Neural crest cell (in vitro differentiated cells): ENCODE measurements around the gene RAX. TPM values are rescaled to one million over a fixed set of nuclear protein-coding genes. Genes with fewer than 3 reads are reported as not detected.

Experiments used
- DNase-seq: peaks from one replicate; pipeline ENCODE4 v3.0.0; 2021; ENCODE audit warnings: low read depth, mixed read lengths, low spot score
- H3K27ac Mint-ChIP-seq: one replicate; pipeline ENCODE4 v1.8.0; 2021; ENCODE audit warnings: mild to moderate bottlenecking, mixed read lengths; ENCODE audit not compliant: unreplicated experiment
- H3K27me3 Mint-ChIP-seq: 2 replicates; pipeline ENCODE4 v1.8.0; 2021; ENCODE audit warnings: low read depth, mild to moderate bottlenecking, mixed read lengths
- H3K36me3 Mint-ChIP-seq: 2 replicates; pipeline ENCODE4 v1.8.0; 2021; ENCODE audit warnings: low read depth, mild to moderate bottlenecking, mixed read lengths
- H3K4me1 Mint-ChIP-seq: 2 replicates; pipeline ENCODE4 v1.8.0; 2021; ENCODE audit warnings: mixed read lengths
- H3K4me3 Mint-ChIP-seq: one replicate; pipeline ENCODE4 v1.8.0; 2021; ENCODE audit warnings: mild to moderate bottlenecking, mixed read lengths
- H3K9me3 Mint-ChIP-seq: 2 replicates; pipeline ENCODE4 v1.8.0; 2021; ENCODE audit warnings: mixed read lengths
- CTCF ChIP-seq: fragments of 200-600 bp; sonication (generic); conservative IDR thresholded peaks from 2 replicates; pipeline ENCODE4 v1.5.0; 2021; ENCODE audit warnings: antibody characterized with exemption, mild to moderate bottlenecking
- total RNA-seq: library from RNA; stranded (reverse); gene quantifications from 2 replicates; pipeline ENCODE4 v1.2.1, GENCODE V29; 2021

RAX gene
- total RNA-seq, 1 donor from 2014 or later = not detected

DNA sequence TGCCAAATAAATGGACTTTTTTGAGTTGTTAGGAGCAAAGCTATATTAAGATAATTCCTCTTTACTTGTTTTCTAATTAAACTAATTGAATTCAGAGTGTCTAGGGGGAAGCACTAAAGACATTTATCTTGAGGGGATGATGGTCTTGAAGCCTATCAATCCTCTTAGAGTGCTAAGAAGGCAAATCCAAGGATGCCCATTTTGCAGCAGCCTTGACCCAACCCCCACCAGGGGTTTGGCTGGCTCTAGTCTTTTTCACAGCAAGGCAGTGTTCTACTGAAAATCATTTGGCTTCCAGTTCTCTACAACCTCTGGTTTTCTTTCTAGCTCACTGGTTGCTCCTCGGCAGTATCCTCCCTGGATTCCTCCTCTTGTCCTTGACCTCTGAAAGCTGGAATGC, 6.5 kb upstream of the RAX start:
- no peak overlapping the region for H3K4me3 Mint-ChIP-seq
- H3K27ac Mint-ChIP-seq = no peak overlapping the region
- peaks cover 5% of the 10 kb centered on the region for H3K4me1 Mint-ChIP-seq
- H3K9me3 Mint-ChIP-seq = no peaks in the 10 kb centered on the region
- DNase-seq = no peak
- no peaks in the 10 kb centered on the region for H3K36me3 Mint-ChIP-seq
- no peak for TF ChIP-seq CTCF
- H3K27me3 Mint-ChIP-seq = peaks cover 47% of the 10 kb centered on the region

DNA sequence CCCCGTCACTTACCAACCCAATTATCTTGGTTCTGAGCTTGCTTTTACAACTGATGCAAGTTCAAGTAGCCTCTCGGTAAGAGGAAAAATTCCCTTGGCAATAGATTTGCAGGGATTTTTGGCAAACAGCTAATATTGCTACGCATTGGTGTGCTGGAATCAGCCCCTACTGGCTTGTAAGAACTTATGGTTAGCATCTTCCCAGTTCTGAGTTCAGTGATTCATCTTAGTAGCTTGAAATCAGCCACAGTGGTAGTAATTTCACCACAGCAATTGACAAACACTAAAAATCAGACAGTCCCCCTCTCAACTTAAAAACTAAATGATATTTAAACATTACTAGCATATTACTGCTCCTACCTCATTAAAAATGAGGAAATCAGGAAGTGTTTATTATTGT, 5.9 kb upstream of the RAX start:
- Mint-ChIP-seq H3K27ac (no peak overlapping the region), H3K4me3 (no peak overlapping the region), H3K4me1 (peaks cover 5% of the 10 kb centered on the region), H3K9me3 (no peaks in the 10 kb centered on the region), H3K36me3 (no peaks in the 10 kb centered on the region), H3K27me3 (peaks cover 52% of the 10 kb centered on the region)
- no peak for DNase-seq
- TF ChIP-seq CTCF = no peak

DNA sequence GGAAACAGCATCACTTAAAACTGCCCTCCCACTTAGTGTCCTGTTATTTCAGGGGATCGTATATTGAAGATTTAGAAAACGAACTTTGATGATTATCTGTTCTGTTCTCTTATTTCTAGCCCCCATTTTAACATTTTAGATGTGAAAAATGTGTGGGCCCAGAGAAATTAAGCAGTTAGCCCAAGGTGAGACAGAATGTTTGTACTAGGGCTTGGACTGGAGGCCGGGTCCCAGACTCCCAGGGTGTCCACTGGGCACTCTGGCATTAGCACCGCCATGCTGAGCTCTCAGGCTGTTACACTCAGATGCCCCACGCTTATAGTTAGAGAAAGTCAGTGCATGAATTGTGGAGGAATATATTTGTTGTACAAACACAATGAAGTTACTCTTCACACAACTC, 5.5 kb upstream of the RAX start:
- no peak overlapping the region for H3K27ac Mint-ChIP-seq
- H3K4me3 Mint-ChIP-seq = no peak overlapping the region
- peaks cover 5% of the 10 kb centered on the region for H3K4me1 Mint-ChIP-seq
- no peak for DNase-seq
- H3K9me3 Mint-ChIP-seq = no peaks in the 10 kb centered on the region
- H3K36me3 Mint-ChIP-seq = no peaks in the 10 kb centered on the region
- TF ChIP-seq CTCF = no peak
- H3K27me3 Mint-ChIP-seq = peaks cover 56% of the 10 kb centered on the region

DNA sequence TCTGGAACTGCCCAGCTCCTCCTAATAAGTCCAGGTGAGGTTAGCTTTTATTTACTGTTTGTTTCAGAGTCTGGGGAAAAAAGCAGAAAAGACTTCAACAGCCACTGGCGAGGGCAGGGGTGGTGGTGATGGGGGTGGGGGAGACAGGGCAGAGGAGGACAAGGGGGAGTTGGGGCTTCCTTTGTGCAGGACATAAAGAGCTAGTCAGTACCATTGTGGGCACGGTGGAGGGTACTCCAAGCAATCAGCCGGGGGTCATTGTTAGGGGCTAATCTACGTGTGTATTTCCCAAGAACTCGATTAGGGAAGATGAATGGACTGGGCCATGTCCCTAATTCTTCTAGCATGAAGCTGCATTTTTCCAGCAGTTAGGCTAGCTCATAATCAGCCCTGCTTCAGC, 2.8 kb upstream of the RAX start:
- Mint-ChIP-seq H3K36me3 (no peaks in the 10 kb centered on the region), H3K9me3 (no peaks in the 10 kb centered on the region), H3K27ac (no peak overlapping the region), H3K4me1 (peaks cover 5% of the 10 kb centered on the region), H3K27me3 (peaks cover 75% of the 10 kb centered on the region), H3K4me3 (no peak overlapping the region)
- no peak for TF ChIP-seq CTCF
- DNase-seq = no peak

DNA sequence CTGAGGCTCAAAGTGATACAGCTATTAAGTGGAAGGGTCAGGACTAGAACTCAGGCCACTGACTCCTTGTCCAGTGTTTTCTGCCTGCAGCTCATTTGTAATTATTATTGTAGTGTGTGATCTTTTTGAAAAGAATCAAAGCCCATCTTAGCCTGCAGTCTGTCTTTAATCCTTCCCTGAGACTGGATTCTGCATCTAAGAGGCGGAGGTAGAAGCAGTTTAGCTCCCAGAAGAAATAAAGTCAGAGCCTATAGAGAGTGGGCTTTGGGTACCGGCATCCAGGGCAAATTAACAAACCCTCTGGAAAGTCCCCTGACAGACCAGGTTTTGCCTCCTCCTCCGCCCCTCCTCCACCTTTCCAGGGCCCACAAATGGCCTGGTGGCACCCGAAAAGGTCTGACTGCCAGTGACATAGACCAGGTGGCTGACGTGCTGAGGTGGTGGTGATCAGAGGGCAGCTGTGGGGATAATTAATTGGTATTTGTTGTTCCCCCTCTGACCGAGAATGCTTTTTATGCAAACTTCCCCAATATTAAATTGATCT, 2.2 kb upstream of the RAX start:
- Mint-ChIP-seq H3K4me3 (no peak overlapping the region), H3K4me1 (peaks cover 5% of the 10 kb centered on the region)

More for the DNA sequence above, 2.2 kb upstream of the RAX start:
- DNase-seq = no peak
- Mint-ChIP-seq H3K9me3 (no peaks in the 10 kb centered on the region), H3K27ac (no peak overlapping the region), H3K27me3 (peaks cover 81% of the 10 kb centered on the region), H3K36me3 (no peaks in the 10 kb centered on the region)
- no peak for TF ChIP-seq CTCF
